Activated effector memory CD4-positive, alpha-beta T cell treated with Interleukin-2 at 50 U/mL for 16 hours (primary cell): ENCODE data around the gene DCHS1.

Experiments
- DNase-seq: peaks from one replicate; pipeline ENCODE4 v3.0.0-alpha.2; 2020

DCHS1 gene

GRCh38 chr11:6609502-6610015, 46.0 kb downstream of the DCHS1 start:
- DNase-seq, result no peak

GRCh38 chr11:6608726-6609501, 46.7 kb downstream of the DCHS1 start:
- no peak for DNase-seq

GRCh38 chr11:6608011-6608410, 47.6 kb downstream of the DCHS1 start:
- no peak for DNase-seq

GRCh38 chr11:6607190-6607795, 48.3 kb downstream of the DCHS1 start:
- no peak for DNase-seq

- DNase-seq, result no peak
Observed at GRCh38 chr11:6606471-6607189, 49.0 kb downstream of the DCHS1 start.

- DNase-seq, result no peak
Observed at GRCh38 chr11:6604790-6605189, 50.8 kb downstream of the DCHS1 start.

- DNase-seq, result peak; percentile 42
Observed at GRCh38 chr11:6604081-6604626, 51.5 kb downstream of the DCHS1 start.

- DNase-seq, result peak; percentile 85
Observed at GRCh38 chr11:6603287-6604080, 52.1 kb downstream of the DCHS1 start, which contains the start of the genes ILK and RRP8. Gene ILK, plus strand, starts transcription at chr11:6603774. Its CDS starts 498 bp downstream, at chr11:6604272. Gene RRP8, minus strand, starts transcription at chr11:6603616. Its CDS starts 114 bp downstream, at chr11:6603502.

- no peak for DNase-seq
Observed at GRCh38 chr11:6602096-6602940, 53.3 kb downstream of the DCHS1 start.

- no peak for DNase-seq
Observed at GRCh38 chr11:6601041-6601461, 54.6 kb downstream of the DCHS1 start.

GRCh38 chr11:6599881-6600390, 55.7 kb downstream of the DCHS1 start:
- no peak for DNase-seq

GRCh38 chr11:6599449-6599848, 56.2 kb downstream of the DCHS1 start:
- DNase-seq, result no peak

- DNase-seq, result no peak
Observed at GRCh38 chr11:6598555-6598954, 57.1 kb downstream of the DCHS1 start.

- DNase-seq, result no peak
Observed at GRCh38 chr11:6596239-6596877, 59.3 kb downstream of the DCHS1 start.

- no peak for DNase-seq
Observed at GRCh38 chr11:6594142-6594768, 61.4 kb downstream of the DCHS1 start.

- DNase-seq, result no peak
Observed at GRCh38 chr11:6588018-6588417, 67.6 kb downstream of the DCHS1 start.

GRCh38 chr11:6587360-6587953, 68.2 kb downstream of the DCHS1 start:
- DNase-seq, result no peak

- no peak for DNase-seq
Observed at GRCh38 chr11:6586434-6587359, 68.9 kb downstream of the DCHS1 start.
